ENCODE results near the gene FUT9.

FUT9 gene

DNA sequence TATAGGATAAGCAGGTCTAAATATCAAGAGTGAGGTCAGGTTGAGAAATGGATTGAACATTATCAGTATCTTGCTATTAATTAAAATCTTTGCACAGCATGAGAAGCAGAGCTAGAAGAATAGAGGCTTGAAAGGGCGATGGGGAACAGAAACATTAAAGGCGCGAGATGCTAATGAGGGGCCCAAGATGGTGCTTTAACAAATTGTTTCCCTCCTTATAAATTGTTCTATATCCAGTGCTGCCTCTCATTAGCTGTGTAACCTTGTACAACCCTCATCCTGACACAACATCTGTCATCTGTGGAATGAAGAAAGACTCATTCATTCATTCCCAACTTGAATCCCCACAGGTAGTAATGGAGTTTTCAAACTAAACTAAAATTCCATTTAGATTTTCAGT is 57.8 kb downstream of the FUT9 start:
- no peak for DNase-seq

- no peak for DNase-seq
These were observed 58.2 kb downstream of the FUT9 start for GRCh38 chr6:96074006-96074405.

GRCh38 chr6:96075826-96076225 is 60.1 kb downstream of the FUT9 start:
- no peak for DNase-seq

GRCh38 chr6:96086745-96087144 is 71.0 kb downstream of the FUT9 start:
- DNase-seq, result no peak

DNA sequence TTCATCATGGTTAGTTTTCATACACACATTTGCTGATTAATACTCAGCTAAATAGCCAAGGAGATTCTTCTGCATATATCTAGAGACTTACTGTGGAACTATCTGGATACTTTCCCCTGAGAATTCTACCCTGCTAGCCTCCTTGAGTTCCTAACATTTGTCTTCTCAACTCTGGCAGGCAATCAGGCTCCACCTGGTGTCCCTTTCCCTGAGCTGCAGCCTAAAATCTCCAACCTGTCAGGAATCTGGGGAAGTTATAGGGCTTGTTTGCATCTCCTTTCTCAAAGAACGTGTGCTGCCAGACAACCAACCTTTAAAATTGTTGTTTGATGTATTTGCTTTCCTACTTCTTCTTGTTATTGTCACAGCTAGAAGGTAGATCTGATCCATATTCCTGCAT is 73.4 kb downstream of the FUT9 start:
- DNase-seq, result no peak

- DNase-seq, result no peak
These were observed 78.3 kb downstream of the FUT9 start for GRCh38 chr6:96094077-96094476.

DNA sequence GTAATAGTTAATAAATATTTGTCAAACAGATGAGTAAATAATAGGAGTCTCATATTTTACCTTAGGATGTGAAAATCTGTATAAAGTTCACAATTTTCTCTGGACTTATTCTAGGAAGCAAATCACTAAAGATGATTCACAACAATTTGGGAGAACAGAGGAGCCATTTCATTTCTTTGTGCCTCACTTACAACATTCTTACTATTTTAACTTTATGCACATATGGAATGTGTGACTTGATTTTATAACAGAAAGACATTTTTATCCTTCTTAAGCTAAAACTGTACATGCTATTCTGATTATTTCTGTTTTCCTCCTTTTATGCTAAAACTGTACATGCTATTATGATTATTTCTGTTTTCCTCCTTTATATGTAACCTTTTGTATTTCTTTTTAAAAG is 83.3 kb downstream of the FUT9 start:
- no peak for DNase-seq

GRCh38 chr6:96101564-96101963 is 85.8 kb downstream of the FUT9 start:
- no peak for DNase-seq

DNA sequence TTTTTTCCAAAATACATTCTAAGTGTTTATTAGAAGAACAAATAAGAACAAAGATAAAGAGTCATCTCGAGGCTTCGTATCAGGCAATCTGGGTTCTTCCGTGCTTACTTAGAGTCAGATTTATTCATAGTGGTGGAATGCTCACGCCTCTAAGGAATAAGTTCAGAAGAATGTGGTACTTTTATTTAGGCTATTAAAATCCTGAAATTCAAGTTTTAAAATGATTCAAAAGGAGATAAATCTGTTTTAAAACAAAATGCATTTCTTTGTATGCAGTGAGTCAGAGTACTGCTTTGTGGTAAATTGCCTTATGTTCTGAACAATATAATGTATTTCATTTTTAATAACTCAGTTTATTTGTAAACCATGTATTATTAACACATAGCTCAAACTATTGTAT is 89.1 kb downstream of the FUT9 start:
- no peak for DNase-seq

GRCh38 chr6:96110878-96111277 is 95.1 kb downstream of the FUT9 start:
- no peak for DNase-seq

GRCh38 chr6:96116674-96117073 is 100.9 kb downstream of the FUT9 start:
- no peak for DNase-seq

GRCh38 chr6:96124778-96125177 is 109.0 kb downstream of the FUT9 start:
- DNase-seq, result no peak

DNA sequence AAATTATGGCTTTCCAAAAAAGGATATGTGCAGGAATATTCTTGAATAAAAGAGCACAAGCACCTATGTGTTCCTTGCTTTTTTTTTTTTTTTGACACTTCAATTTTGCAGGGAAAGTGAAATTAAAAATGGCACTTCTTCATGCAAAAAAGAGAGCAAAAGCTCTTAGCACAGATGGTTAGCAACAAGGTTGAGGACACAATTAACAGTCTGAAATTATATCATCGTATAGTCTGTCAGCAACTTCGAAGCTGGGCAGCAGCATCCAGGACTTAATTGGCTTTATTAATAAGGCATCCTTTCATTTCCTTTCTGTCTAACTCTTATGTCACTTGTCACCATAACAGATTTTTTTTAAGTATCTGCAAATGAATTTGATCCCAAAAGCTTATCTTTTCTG is 122.6 kb downstream of the FUT9 start:
- no peak for DNase-seq

DNA sequence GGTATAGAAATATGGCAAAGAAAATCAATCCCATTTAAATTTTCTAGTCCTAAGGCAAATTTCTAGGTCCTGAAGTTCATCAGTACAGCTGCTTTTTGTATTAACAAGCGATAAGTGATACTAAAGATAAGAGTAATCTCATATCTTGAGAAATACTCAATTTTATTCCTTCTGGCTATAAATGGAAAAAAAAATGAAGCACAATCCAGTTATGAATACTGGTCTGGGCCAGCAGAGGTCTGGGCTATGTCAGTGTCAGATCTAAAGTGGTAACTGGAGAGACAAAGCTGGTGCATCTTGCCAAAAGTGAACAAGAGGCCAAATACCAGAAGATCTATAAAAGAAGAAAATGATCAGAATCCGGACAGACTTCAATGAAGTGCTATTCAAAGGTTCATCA is 126.4 kb downstream of the FUT9 start:
- no peak for DNase-seq

- no peak for DNase-seq
These were observed 134.7 kb downstream of the FUT9 start for GRCh38 chr6:96150431-96150830.

DNA sequence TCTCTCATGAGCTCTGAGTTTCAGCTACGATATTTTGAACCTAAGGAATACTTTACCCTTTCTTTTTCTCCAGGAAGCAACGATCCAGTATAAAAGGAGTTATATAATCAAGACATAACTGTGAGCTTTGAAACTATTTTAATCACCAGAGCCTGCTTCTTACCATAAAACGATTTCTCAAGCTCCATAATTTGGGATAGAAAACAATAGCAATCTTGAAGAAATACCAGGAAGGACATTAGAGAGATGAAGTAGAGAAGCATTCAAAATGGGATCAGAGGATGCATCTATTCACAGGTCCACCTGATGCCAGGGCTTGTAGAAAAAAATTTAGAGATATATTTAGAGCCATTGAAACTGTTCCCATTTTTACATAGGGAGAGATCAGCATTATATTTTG is 135.9 kb downstream of the FUT9 start:
- no peak for DNase-seq

DNA sequence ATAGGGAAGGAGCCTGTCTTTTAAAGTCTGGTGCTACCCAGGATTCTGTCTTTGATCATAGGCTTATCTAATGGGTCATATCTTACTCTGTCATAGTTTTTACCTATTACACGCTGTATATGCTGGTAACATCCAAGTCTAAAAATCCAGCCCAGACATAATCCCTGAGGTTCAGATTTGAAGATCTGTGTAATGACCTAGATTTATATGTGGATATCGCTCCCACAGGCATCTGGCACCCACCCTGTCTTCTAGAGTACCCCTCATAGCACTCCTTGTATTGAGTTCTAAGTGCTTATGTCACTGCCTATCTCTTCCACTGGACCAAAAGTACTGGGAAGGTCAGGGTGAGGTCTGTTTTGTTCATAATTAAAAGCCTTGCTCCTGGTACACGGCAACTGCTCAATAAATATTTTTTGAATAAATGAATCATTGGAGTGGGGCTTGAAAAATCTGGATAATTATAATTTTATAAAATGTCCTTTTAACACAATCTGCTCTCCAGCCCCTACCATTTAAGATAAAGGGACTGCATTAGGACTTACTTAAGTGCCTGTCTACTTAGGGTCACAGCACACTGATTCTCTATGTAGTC is 136.4 kb downstream of the FUT9 start:
- no peak for DNase-seq

GRCh38 chr6:96153775-96154174 is 138.0 kb downstream of the FUT9 start:
- DNase-seq, result no peak

- DNase-seq, result no peak
These were observed 140.7 kb downstream of the FUT9 start for GRCh38 chr6:96156425-96156824.

DNA sequence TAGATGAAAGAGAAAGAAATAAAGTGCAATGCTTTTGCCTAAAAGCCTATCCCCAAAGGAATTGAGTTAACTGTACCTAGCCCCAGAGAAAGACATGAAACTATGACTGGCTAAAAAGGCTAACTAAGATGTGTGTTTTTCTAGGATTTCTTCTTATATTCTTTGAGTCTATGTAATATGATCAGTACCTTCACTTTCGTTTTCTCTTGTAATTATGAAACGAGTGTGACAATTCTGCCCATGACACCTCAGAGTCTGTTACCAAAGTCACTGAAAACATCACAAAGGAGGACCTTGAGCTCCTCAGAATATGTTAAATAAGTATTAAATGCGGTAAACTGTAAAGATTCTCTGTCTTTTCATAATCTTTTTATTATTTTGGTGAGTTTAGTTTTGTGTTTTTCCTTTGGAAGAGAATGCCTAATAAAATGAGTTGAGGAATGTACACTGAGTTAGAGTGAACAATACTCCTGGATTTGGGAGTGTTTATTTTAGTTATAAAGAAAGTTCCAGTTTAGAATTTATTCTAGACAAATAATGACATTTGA is 141.3 kb downstream of the FUT9 start:
- DNase-seq, result no peak

- DNase-seq, result no peak
These were observed 146.9 kb downstream of the FUT9 start for GRCh38 chr6:96162711-96163120.

GRCh38 chr6:96164802-96165201 is 149.0 kb downstream of the FUT9 start:
- no peak for DNase-seq

DNA sequence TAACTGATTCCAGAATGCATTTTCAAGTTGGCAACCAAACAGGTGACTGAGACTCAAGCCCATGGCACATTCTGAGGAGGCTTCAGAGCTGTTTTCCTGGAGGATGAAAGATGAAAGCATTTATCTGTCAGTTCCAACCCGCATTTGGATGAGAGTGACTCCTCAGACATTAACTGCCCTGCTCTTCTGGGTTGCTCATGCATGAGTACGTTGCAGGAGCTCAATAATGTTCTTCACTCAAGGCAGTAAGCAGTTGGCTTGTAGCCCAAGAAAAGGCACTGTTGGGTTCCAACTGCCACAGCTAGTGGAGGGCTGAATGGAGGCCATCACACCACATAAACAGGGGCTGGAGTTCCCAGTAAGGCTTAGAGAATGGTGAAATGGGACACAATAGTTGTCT is 155.3 kb downstream of the FUT9 start:
- no peak for DNase-seq

DNA sequence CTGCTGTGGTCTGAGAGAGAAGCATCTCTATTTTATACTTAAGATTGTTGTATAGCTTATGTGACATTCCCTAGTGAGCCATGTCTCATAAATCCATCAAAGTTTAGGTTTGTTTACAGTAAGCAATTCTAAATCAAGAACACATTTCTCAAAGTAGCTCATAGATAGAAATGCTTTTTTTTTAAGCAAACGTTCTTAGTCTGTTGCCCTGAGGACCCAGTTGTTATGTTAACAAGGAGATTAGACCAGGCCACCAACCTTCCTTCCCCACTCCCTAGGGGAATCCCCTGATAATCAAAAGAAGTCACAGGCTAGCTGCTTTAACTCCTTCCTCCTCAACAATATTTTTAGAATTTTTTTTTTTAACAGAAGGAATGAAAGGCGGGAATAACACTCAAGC is 169.0 kb downstream of the FUT9 start:
- DNase-seq, result no peak

DNA sequence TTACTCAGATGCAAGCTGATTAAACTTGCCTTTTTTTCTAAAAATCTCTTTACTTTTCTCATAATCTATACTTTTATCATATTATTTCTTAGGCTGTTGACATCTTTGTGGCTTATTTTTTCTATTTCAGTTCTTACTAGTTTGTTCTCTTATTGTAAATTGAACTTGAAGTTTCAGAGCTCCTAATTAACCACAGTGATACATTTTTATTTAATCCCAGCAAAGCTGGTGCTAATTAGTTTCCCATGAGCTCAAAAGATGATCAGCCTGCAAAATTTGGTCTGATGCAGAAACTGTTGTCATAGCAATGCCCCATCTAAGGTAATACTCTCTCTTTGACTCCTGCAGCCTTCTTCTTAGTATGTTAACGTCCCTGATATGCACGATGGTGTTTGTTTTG is 170.3 kb downstream of the FUT9 start:
- no peak for DNase-seq
